Measurements from ENCODE around the gene SLX4IP. TPM values are rescaled to one million over a fixed set of nuclear protein-coding genes. Genes with fewer than 3 reads are reported as not detected.

SLX4IP gene
- total and polyA plus RNA-seq, 2 of the 13 experiments (the other 11 are each of a cell fraction or from before 2014, with no cell fraction given), result 3.6 to 7.3 TPM

DNA sequence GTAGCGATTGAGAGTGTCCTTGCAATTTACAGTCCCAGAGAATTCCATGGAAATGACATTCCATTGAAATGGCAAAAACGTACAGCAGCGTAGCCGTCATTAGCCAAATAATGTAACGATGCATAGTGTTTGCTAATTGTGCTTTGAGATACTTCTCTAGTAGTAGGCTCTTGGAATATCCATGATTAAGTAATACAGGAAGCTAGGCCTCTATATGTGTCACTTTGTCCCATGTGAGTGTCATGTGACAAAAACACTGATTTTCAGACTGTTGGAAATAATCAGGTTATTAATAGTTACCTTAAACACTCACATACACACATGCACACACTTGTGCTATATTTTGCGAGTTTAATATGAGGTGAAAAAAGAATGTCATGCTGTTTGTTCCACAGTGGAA lies 35.2 kb downstream of the SLX4IP start:
- intact Hi-C loops (cut with micrococcal nuclease; ENCODE audit: unreplicated experiment) (loop anchor here (5.0 kb wide), 1 partner anchor 737 kb away; no protein-coding TSS in a partner anchor), in situ Hi-C loops (cut with HindIII; ENCODE audit: extremely low pct_ligation_motif_present, low pct_unique_long_range_greater_than_20kb) (loop anchor here (10.0 kb wide), 1 partner anchor 55 kb away; no protein-coding TSS in a partner anchor)
- H3K79me2 ChIP-seq (ENCODE audit: insufficient read depth, low read length), result peaks cover 3% of the 10 kb centered on the region
- ATAC-seq, result no peak
- H3K4me3 ChIP-seq (replicated peaks in 1 of 3; ENCODE audit: insufficient read depth in 1 of 3, low read depth in 2 of 3, low read length in 3 of 3), result no peak overlapping the region
- no peaks in the 10 kb centered on the region for H3K36me3 ChIP-seq (replicated peaks in 1 of 2; ENCODE audit: control insufficient read depth in 1 of 2, insufficient read depth in 2 of 2, low read length in 2 of 2)
- H3K4me1 ChIP-seq (ENCODE audit: insufficient read depth, low read length), result peaks cover 22% of the 10 kb centered on the region
- no peak overlapping the region for H2AFZ ChIP-seq (ENCODE audit: low read length)
- no TSS peak for BruUV-seq (replicated peaks)
- no peaks in the 10 kb centered on the region for H3K27me3 ChIP-seq (ENCODE audit: control insufficient read depth in 1 of 2, insufficient read depth in 2 of 2, low read length in 2 of 2)
- no peak overlapping the region for H3K9ac ChIP-seq (ENCODE audit: insufficient read depth, low read depth, low read length)
- no peak for FAIRE-seq
- 98% methylated on average over 6 of the region's 6 CpGs for WGBS (ENCODE audit: low lambda C conversion rate)
- H4K20me1 ChIP-seq (ENCODE audit: insufficient read depth, low read length), result no peaks in the 10 kb centered on the region
- no peaks in the 10 kb centered on the region for H3K9me3 ChIP-seq (ENCODE audit: low read length)
- POLR2A ChIA-PET, result no interaction called here
- DNase-seq (ENCODE audit: low spot score), result no peak
- H3K27ac ChIP-seq (ENCODE audit: extremely low read length, insufficient read depth, low read length), result no peak overlapping the region
- TF ChIP-seq ZNF256 (CRISPR knock-in tag; conservative IDR thresholded peaks at IDR 0.05) (no peak), ZNF644 (CRISPR knock-in tag; IDR thresholded peaks at IDR 0.05; ENCODE audit: low read depth) (no peak), REL (CRISPR knock-in tag; conservative IDR thresholded peaks at IDR 0.05) (no peak), IRF2 (CRISPR knock-in tag; IDR thresholded peaks at IDR 0.05) (no peak), ZNF569 (CRISPR knock-in tag; IDR thresholded peaks at IDR 0.05; ENCODE audit: borderline replicate concordance) (no peak), MTF1 (CRISPR knock-in tag; IDR thresholded peaks at IDR 0.05) (no peak), SIX1 (CRISPR knock-in tag; IDR thresholded peaks at IDR 0.05; ENCODE audit: borderline replicate concordance) (no peak), EEA1 (CRISPR knock-in tag; IDR thresholded peaks at IDR 0.05; ENCODE audit: borderline replicate concordance) (no peak), CEBPB (IDR thresholded peaks at IDR 0.05; ENCODE audit: borderline replicate concordance, low read depth, low read length) (no peak), HNRNPL (IDR thresholded peaks at IDR 0.05; ENCODE audit: low read depth, low read length) (no peak), XBP1 (CRISPR knock-in tag; IDR thresholded peaks at IDR 0.05) (no peak), ZFY (CRISPR knock-in tag; IDR thresholded peaks at IDR 0.05) (no peak), NFYC (CRISPR knock-in tag; IDR thresholded peaks at IDR 0.05) (no peak), SOX6 (IDR thresholded peaks at IDR 0.05) (no peak), SOX6 (CRISPR knock-in tag; IDR thresholded peaks at IDR 0.05) (no peak), AGO2 (optimal IDR thresholded peaks at IDR 0.05; ENCODE audit: low read depth, low read length) (no peak), ZBTB38 (CRISPR knock-in tag; IDR thresholded peaks at IDR 0.05) (no peak), ZNF235 (CRISPR knock-in tag; IDR thresholded peaks at IDR 0.05; ENCODE audit: borderline replicate concordance) (no peak)
- TF ChIP-seq, protein P1, sequence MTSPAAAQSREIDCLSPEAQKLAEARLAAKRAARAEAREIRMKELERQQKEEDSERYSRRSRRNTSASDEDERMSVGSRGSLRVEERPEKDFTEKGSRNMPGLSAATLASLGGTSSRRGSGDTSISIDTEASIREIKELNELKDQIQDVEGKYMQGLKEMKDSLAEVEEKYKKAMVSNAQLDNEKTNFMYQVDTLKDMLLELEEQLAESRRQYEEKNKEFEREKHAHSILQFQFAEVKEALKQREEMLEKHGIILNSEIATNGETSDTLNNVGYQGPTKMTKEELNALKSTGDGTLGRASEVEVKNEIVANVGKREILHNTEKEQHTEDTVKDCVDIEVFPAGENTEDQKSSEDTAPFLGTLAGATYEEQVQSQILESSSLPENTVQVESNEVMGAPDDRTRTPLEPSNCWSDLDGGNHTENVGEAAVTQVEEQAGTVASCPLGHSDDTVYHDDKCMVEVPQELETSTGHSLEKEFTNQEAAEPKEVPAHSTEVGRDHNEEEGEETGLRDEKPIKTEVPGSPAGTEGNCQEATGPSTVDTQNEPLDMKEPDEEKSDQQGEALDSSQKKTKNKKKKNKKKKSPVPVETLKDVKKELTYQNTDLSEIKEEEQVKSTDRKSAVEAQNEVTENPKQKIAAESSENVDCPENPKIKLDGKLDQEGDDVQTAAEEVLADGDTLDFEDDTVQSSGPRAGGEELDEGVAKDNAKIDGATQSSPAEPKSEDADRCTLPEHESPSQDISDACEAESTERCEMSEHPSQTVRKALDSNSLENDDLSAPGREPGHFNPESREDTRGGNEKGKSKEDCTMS (CRISPR knock-in tag; conservative IDR thresholded peaks at IDR 0.05), result no peak
- CTCF ChIA-PET (ENCODE audit: low intra/inter-chr PET ratio, low total read pairs), result interaction anchor here (1.5 to 1.8 kb wide), 2 partner anchors 66 to 83 kb away, joined by 7 to 10 read pairs; no protein-coding TSS in a partner anchor
- H3K4me2 ChIP-seq (ENCODE audit: low read depth, low read length), result no peak overlapping the region
